ACC112 (cell line): ENCODE results near the gene SGF29.

Experiments used
- H2AFZ ChIP-seq: fragments of 200-600 bp; sonication (generic); one replicate; pipeline ENCODE4 v1.6.0; 2017; ENCODE audit warnings: antibody characterized with exemption, low read length; ENCODE audit not compliant: unreplicated experiment
- H3K27ac ChIP-seq: fragments of 200-600 bp; sonication (generic); 2 replicates; pipeline ENCODE4 v1.5.1; 2014; ENCODE audit warnings: low read depth, mild to moderate bottlenecking, antibody characterized with exemption, low read length, moderate library complexity
- H3K27me3 ChIP-seq: fragments of 200-600 bp; sonication (generic); 2 replicates; pipeline ENCODE4 v1.6.1; 2014; ENCODE audit warnings: mild to moderate bottlenecking, antibody characterized with exemption, low read length, moderate library complexity, mixed read lengths; ENCODE audit not compliant: insufficient read depth
- H3K36me3 ChIP-seq: fragments of 200-600 bp; sonication (generic); 2 replicates; pipeline ENCODE4 v1.6.1; 2016; ENCODE audit warnings: mild to moderate bottlenecking, antibody characterized with exemption, low read length, moderate library complexity, mixed read lengths; ENCODE audit not compliant: insufficient read depth
- H3K4me1 ChIP-seq: fragments of 200-600 bp; sonication (generic); one replicate; pipeline ENCODE4 v1.6.1; 2016; ENCODE audit warnings: low read length, mixed read lengths; ENCODE audit not compliant: insufficient read depth, unreplicated experiment, control insufficient read depth
- H3K4me3 ChIP-seq: fragments of 200-600 bp; sonication (generic); 2 replicates; pipeline ENCODE4 v1.5.1; 2014; ENCODE audit warnings: mild to moderate bottlenecking, low read depth, low read length
- H3K79me2 ChIP-seq: fragments of 200-600 bp; sonication (generic); one replicate; pipeline ENCODE4 v1.6.0; 2016; ENCODE audit warnings: low read length; ENCODE audit not compliant: control insufficient read depth, unreplicated experiment, insufficient read depth

Gene SGF29

DNA sequence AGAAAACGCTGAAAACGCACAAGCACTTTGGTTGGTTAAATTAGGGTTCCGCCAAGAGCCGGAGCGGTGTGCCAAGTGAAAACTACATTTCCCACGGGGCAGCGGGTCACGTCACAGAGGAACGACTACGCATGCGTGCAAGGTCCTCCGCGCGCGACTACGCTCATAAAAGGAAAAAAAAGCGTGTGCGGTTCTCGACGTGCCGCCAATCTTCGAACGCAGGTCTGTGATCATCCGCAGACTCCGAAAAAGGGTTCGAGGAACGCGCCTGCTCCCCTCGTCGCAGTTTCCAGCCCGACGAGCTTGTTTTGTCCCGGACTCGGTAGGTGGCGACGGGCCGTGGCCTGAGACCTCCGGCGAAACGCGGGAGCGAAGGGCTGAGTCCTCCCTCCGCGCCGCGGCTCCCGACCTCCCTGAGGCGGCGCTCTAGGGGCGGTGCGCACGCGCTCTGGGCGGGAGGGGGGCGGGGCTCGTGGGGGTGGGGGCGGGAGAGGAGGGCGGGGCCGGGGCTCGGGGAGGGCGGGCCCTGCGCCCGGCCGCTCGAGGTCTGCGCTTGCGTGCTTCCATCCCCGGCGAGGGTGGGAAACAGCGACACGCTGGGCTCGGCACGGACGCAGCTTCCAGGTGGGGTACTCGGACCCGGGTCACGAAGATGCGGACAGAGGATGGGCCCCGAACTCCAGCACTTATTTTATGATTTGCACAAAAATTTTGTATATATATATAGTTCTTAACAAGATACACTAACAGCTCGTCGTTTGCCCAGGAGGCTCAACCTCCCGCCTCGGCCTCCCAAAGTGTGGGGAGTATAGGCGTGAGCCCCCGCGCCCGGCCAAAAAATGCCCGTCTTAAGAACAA is at the start of gene SGF29:
TSS of gene SGF29 (plus strand) at position 145 of the 858 bp plus-strand sequence. CDS start 27,150 bp downstream, outside the sequence.
- Histone ChIP-seq H3K27me3 (no peaks in the 10 kb centered on the region), H3K4me1 (no peaks in the 10 kb centered on the region), H3K4me3 (peak within 1 kb of the TSS; percentile 99), H2AFZ (peak within 1 kb of the TSS; percentile 96), H3K79me2 (peaks cover 9% of the 10 kb centered on the region), H3K27ac (peak within 1 kb of the TSS; percentile 93), H3K36me3 (no peaks in the 10 kb centered on the region)

DNA sequence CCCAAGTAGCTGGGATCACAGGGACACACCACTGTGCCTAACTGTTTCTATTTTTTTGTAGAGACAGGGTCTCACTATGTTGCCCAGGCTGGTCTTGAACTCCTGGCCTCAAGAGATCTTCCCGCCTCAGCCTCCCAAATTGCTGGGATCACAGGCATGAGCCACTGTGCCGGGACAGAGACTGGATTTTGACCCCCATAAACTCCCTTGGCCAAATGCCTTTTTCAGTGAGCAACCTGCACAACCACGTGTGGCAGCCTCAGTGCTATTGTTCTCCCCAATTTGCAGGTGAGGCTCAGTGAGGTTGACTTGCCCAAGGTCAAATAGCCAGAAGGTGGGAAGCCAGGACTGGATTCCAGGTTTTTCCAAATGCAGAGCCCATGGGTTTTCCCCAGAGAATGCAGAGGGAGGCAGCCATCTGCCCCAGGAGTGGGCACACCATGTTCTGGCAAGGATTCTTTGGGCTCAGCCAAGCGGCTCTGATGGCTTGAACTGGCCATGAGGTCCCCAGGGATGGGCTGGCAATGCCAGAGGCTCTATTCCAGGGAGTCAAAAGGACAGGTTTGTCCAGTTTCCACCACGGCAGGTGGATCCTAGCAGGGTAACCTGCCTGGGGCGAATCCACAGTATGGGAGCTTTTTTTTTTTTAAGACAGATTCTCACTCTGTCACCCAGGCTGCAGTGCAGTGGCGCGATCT is 48.9 kb upstream of the SGF29 start:
- no peak overlapping the region for H3K27ac ChIP-seq
- H3K79me2 ChIP-seq: no peaks in the 10 kb centered on the region
- peaks cover 28% of the 10 kb centered on the region for H3K27me3 ChIP-seq
- no peaks in the 10 kb centered on the region for H3K36me3 ChIP-seq
- no peak overlapping the region for H3K4me3 ChIP-seq
- no peak overlapping the region for H2AFZ ChIP-seq
- no peaks in the 10 kb centered on the region for H3K4me1 ChIP-seq

DNA sequence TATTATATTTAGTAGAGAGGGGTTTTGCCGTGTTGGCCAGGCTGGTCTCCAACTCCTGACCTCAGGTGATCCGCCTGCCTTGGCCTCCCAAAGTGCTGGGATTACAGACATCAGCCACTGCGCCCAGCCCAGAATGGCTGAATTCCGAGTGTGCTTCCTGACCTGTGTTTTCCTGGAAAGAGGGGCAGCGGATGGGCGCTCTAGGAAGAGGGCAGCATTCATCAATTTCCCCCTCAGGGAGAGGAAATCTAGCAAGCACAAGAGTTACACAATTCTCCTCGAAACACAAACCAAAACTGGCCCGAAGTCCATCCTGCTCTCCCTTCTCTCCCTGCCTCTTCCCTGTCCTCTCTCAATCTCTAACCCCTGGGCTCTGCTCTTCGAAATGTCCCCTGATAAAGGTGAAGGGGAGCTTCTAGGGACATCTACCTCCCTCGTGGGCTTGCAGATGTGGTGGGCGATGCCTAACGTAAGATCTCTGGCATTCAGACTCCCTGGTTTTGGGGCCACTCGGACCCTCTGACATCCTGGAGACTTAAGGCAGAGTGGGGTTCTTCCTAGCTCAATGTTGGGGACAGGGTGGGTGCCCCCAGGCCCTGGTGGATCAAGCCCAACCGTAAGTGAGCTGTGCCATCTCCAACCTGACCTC is 48.1 kb upstream of the SGF29 start:
- Histone ChIP-seq H3K36me3 (no peaks in the 10 kb centered on the region), H3K4me3 (no peak overlapping the region), H3K4me1 (no peaks in the 10 kb centered on the region), H3K27ac (no peak overlapping the region), H3K79me2 (no peaks in the 10 kb centered on the region), H2AFZ (no peak overlapping the region), H3K27me3 (peaks cover 28% of the 10 kb centered on the region)

DNA sequence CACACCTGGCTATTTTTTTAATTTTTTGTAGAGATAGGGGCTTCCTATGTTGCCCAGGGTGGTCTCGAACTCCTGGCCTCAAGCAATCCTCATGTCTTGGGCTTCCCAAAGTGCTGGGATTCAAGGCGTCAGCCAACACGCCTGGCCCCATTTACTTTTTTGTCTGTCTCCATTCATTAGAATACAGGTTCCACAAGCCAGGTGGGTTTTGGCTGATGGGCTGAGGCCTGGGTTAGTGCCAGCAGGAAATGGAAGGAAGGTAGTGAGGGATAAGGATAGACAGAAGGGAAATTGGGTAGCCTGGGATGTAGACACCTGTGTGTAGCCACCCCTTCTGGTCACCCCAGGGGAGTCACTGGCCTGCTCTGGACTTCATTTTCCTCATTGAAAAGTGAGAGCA is 42.7 kb upstream of the SGF29 start:
- H3K4me3 ChIP-seq: no peak overlapping the region
- H3K36me3 ChIP-seq: no peaks in the 10 kb centered on the region
- H3K27ac ChIP-seq: no peak overlapping the region
- no peak overlapping the region for H2AFZ ChIP-seq
- peaks cover 13% of the 10 kb centered on the region; the same call in 1 of the 2 replicates for H3K27me3 ChIP-seq
- no peaks in the 10 kb centered on the region for H3K79me2 ChIP-seq
- H3K4me1 ChIP-seq: no peaks in the 10 kb centered on the region

DNA sequence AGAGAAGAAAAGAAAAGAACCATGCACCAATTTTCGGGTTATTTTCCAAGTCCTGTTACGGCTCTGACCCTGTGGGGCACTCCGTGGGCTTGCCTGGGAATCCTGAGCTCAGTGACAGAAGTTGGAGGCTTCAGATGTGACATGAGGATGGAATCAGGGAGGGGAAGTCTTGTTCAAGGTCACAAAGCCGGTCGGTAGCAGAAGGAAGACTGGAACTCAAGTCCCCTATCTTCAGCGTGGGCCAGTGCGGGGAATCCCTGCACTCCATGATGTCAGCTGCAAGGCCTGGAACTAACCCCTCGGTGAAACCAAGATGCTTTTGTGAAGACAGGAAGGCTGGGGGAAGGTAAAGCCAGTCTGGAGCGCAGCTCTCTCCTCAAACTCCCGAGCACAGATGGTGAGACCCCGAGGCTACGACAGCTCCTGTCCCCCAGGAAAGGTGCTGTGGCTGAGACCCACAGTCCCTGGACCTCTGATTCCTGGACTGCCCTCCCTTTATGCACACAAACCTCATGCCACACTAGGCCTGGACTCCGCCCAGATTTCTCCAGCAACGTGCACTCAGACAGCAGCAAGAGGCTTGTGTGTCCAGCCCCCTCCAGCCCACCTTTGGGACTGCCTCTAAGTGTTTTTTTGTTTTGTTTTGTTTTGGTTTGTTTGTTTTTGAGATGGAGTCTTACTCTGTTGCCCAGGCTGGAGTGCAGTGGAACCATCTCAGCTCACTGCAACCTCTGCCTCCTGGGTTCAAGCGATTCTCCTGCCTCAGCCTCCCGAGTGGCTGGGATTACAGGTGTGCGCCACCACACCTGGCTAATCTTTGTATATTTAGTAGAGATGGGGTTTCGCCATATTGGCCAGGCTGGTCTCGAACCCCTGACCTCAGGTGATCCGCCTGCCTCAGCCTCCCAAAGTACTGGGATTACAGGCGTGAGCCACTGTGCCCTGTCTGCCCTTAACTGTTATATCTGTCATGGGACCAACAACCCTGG is 41.6 kb upstream of the SGF29 start:
- no peaks in the 10 kb centered on the region for H3K4me1 ChIP-seq
- H2AFZ ChIP-seq: no peak overlapping the region

DNA sequence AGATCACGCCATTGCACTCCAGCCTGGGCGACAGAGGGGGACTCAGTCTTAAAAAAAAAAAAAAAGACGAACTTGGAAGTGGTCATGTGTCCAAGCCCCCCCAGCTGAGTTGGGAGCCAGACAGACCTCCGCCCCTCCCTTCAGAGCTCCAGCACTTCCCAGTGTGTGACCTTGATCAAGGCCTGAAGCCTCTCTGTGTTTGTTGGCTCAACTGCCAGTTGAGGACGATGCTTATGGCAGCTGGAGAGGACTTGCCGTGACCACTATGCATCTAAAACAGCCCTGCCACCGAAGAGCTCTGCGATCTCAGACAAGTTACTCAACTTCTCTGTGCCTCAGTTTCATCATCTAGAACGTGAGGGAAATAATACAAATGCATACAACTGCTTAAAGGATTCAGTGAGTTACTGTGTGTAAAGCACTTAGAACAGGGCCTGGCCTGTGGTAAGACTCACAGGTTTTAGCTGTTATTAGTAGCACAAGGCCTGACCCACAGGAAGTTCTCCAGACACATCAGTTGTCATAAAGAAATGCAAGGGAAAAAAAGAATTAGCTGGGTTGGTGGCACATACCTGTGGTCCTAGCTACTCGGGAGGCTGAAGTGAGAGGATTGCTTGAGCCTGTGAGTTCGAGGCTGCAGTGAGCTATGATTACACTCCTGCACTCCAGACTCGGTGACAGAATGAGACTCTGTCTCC is 40.1 kb upstream of the SGF29 start:
- H3K27me3 ChIP-seq: no peaks in the 10 kb centered on the region
- no peaks in the 10 kb centered on the region for H3K36me3 ChIP-seq
- H3K79me2 ChIP-seq: no peaks in the 10 kb centered on the region
- no peak overlapping the region for H2AFZ ChIP-seq
- no peak overlapping the region for H3K4me3 ChIP-seq
- no peak overlapping the region for H3K27ac ChIP-seq
- H3K4me1 ChIP-seq: no peaks in the 10 kb centered on the region

More for the DNA sequence above, 41.6 kb upstream of the SGF29 start:
- Histone ChIP-seq H3K36me3 (no peaks in the 10 kb centered on the region), H3K79me2 (no peaks in the 10 kb centered on the region), H3K27ac (no peak overlapping the region), H3K4me3 (no peak overlapping the region), H3K27me3 (peaks cover 2% of the 10 kb centered on the region; the same call in 1 of the 2 replicates)

DNA sequence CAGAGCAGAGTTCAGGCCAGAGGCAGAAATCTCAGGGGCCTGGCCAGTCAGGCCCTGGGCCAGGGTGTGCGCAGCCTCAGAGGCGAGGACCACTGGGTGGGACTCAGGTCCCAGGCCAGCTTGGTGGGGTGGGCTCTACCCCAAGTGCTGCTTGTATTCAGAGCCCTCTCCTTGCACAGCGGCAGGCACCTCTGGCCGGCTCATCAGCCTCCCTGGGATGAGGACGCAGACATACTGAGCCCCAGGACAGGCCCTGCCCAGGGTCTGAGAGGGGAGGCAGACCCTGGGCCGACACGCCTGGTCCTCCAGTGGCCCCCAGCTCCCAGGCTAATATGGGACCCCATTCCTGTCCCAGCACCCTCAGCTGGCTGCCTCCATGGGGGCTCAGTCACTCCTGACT is 39.5 kb upstream of the SGF29 start:
- Histone ChIP-seq H3K79me2 (no peaks in the 10 kb centered on the region), H3K4me3 (no peak overlapping the region), H2AFZ (no peak overlapping the region), H3K27ac (no peak overlapping the region), H3K4me1 (no peaks in the 10 kb centered on the region), H3K27me3 (no peaks in the 10 kb centered on the region), H3K36me3 (no peaks in the 10 kb centered on the region)

DNA sequence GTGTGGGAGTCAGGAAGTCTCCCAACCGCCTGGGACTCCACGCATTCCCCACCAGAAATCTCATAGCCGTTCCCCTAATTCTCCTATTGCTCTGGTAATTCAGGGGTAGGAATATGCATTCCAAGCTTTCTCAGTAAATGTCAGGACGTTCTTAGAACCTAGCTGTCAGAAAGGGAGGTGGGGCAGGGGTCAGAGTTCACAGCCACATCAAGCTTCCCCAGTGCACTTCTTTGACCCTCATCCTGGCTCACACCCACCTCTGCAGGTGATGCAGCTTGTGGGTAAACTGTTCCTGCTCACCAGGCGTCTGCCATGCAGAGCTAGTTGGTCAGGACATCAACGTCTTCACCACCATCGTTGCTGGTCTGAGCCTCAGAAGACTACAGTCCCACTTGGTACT is 33.0 kb upstream of the SGF29 start:
- H3K4me1 ChIP-seq: no peaks in the 10 kb centered on the region
- H3K27ac ChIP-seq: no peak overlapping the region

DNA sequence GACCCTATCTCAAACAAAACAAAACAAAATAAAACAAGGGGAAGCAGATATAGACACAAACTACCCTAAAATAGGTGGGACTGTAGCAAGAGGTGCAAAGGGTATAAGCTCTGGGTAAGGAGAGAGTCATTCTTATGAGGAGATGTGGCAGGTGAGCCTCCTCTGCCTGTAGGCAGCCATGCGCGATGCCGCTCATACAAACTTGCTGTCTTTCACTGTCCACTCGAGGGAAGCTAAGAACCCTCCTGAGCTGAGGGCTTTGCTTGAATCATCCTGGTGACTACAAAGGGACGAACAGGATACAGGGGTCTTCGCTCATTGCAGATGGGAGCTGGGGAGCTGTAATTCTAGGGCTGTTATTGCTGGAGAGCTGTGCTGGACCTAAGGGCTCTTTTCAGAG is 32.3 kb upstream of the SGF29 start:
- Histone ChIP-seq H2AFZ (no peak overlapping the region), H3K4me3 (no peak overlapping the region), H3K27ac (no peak overlapping the region), H3K27me3 (no peaks in the 10 kb centered on the region), H3K4me1 (no peaks in the 10 kb centered on the region), H3K36me3 (no peaks in the 10 kb centered on the region), H3K79me2 (no peaks in the 10 kb centered on the region)

More for the DNA sequence above, 33.0 kb upstream of the SGF29 start:
- Histone ChIP-seq H3K27me3 (no peaks in the 10 kb centered on the region), H3K79me2 (no peaks in the 10 kb centered on the region), H3K4me3 (no peak overlapping the region), H2AFZ (no peak overlapping the region), H3K36me3 (no peaks in the 10 kb centered on the region)
